GM12872 (cell line): ENCODE measurements around the gene TEAD4.

Experiments
- TF ChIP-seq, protein P1 (sequence below): IDR thresholded peaks from 3 replicates; pipeline ENCODE4 v1.5.1; 2011; ENCODE audit warnings: low read depth, mild to moderate bottlenecking, low read length, moderate library complexity; ENCODE audit not compliant: insufficient read depth

The TEAD4 gene

DNA sequence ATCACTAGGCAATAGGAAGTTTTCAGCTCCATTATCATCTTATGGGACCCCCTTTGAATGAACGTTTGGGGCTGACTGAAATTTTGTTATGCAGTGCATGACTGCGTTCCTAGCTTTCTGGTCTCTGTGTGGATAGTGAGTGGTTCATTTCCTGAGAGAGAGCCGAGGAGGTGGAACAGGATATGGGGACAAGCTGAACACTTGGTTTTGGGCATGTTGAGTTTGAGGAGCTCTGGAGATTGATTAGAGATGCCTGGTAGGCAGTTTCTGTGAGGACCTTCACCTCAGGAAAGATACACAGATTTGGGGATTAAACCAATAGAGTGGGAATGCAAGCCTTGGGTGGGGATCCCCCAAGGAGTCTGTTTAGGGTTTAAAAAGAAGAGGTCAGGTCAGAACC is 27.7 kb downstream of the TEAD4 start:
- TF ChIP-seq, protein P1, sequence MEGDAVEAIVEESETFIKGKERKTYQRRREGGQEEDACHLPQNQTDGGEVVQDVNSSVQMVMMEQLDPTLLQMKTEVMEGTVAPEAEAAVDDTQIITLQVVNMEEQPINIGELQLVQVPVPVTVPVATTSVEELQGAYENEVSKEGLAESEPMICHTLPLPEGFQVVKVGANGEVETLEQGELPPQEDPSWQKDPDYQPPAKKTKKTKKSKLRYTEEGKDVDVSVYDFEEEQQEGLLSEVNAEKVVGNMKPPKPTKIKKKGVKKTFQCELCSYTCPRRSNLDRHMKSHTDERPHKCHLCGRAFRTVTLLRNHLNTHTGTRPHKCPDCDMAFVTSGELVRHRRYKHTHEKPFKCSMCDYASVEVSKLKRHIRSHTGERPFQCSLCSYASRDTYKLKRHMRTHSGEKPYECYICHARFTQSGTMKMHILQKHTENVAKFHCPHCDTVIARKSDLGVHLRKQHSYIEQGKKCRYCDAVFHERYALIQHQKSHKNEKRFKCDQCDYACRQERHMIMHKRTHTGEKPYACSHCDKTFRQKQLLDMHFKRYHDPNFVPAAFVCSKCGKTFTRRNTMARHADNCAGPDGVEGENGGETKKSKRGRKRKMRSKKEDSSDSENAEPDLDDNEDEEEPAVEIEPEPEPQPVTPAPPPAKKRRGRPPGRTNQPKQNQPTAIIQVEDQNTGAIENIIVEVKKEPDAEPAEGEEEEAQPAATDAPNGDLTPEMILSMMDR, result no peak

DNA sequence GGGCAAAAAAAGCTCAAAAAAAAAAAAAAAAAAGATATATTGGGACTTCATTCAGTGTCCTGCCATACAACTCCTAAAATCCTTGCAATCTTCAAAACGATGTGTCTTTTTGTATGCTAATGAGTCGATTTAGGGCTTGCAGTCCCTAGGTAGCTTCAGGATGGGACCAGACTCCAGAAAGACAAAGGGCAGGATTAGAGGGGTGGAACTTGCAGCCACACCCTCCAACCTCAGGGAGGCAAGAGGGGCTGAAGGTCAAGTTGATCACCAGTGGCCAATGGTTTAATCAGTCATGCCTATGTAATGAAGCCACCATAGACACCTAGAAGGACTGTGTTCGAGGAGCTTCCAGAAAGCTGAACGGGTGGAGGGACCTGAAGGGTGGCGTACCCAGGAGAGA is 29.3 kb downstream of the TEAD4 start:
- TF ChIP-seq, protein P1, result no peak

DNA sequence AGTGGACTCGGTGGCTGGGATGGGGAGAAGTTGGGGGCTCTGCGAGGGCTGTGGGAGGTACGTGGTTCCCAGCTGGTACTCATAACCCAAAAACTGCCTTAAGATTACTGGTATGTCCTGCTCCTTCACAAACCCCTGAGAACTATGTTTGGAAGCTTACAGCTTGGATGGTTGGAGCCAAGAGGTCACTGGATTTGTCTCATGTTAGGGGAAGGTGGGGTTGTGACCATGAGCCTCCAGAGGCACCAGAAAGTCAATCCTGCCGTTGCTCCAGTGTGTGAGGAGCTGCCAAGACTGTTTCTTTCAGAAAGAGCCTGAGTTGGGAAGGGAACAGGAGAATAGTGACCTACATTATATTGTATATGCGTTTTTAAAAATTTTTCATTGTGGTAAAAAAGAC is 33.5 kb downstream of the TEAD4 start:
- TF ChIP-seq, protein P1, result no peak

DNA sequence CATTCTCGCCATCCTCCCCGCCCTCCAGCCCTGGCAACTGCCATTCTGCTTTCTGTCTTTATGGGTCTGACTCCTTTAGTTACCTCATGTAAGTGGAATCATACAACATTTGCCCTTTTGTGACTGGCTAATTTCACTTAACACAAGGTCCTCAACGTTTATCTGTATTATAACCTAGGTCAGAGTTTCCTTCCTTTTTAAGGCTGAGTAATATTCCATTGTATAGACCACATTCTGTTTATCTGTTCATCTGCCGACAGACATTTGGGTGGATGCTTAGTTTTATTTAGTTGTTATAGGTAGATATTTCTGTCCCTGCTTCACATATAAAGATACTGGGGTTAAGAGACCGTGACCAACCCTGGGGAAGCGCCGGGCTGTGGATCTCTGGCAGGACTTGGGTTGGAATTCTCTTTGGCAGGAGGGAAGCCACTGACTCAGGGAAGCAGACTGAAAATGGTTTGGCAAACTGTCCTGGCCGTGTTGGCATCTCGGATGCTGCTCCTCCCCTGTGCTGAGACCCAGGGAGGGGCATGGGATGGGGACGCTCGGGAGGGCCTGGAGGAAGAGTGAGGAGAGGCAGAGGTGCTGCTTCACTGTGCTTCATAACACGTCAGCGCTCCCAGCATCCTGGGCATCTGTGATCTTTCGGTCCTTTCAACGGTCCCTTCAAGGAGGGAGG is 38.9 kb downstream of the TEAD4 start:
- TF ChIP-seq, protein P1, result no peak

DNA sequence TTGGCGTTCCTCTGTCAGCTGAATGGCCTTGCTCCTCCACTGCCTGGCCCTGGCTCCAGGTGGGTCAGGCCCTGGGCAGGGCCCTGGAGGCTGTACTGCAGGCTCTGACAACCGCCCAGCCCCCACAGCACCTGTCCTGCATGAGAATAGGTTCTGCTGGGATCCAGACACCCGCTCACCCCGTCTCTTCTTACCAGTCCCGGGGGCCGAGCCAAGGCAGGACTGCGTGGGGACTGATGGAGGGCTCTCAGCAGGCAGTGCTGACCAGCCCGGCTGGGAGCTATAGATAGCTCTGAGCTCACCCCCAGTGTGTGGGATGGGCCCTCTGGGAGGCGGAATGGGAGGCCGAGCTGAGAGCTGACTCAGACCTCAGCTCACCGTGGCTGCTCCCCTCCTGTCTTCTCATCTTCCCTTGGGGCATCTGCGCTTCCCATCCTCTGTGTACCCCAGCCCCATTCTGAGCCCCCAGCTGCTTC is 39.6 kb downstream of the TEAD4 start:
- TF ChIP-seq, protein P1, result no peak

DNA sequence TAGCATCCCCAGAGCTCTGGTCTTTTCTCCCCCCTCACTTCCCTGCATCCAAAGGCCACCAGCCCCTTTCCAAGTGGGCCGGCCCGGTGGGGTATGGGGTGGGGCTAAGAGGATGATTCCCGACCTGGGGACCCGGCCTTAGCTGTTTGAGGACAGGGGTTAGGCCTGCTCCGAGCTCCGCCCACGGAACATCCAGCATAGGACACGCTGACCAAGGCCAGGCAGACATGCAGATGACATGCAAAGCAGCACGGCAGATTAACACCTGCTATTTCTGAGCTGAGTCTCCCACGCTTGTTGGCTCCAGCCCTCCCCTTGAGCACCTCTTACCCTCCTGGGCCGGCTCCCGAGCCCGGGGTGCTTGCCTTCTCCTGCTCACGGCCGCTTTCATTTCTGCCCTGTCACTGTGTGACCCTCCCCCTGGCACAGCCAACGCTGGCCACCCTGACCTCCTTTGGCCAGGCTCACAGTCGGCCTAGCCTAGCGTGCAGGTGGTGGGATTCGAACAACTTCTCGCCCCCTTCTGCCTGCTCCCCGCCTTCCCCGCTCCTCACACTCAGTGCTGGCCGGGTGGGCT is 40.2 kb downstream of the TEAD4 start:
- TF ChIP-seq, protein P1, result no peak

DNA sequence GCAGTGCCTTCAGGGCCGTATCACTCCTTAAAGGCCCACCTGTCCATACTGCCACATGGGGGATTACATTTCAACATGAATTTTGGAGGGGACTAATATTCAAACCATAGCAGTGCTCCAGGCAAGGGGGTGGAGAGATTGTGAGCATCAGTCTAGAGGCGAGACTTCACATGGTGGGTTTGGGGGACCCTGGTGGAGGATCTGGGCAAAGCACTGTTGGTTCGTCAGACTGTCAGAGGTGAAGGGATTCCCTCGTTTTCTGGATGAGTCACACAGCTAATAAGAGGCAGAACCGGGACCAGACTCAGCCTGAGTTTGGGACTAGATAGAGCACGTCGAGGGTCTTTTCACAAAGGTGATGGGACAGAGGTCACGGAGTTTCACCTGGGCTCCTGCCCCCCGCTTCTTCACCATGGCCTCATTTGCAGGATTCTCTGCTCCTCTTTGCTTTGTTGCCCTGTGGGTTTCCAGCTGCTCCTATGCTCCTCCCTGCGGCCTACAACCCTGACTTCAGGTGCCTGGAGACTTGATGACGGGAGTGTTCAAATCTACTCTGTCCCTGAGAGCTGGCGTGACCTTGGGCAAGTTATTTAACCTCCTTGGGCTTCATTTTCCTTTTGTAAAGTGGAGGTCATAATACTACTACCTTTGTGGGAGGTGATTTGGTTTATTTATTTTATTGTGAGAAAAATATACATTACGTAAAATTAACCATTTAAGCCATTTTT is 41.5 kb downstream of the TEAD4 start:
- TF ChIP-seq, protein P1, result peak; percentile 37; the same call in 2 of the 3 replicates
